Fibroblast of mammary gland (primary cell): ENCODE measurements around the gene CD207.
A peak's percentile ranks its signal among the peaks of the same experiment; 100 is the strongest.

Source experiments
- DNase-seq: peaks from one replicate; pipeline ENCODE4 v3.0.0-alpha.2; 2010; ENCODE audit warnings: low read depth
- H3K4me3 ChIP-seq: 2 replicates; pipeline ENCODE4 v1.5.1; 2011; ENCODE audit warnings: low read depth, mild to moderate bottlenecking, low read length, moderate library complexity; ENCODE audit not compliant: control insufficient read depth
- TF ChIP-seq, protein P1 (sequence below): conservative IDR thresholded peaks from 2 replicates; pipeline ENCODE4 v1.5.1; 2011; ENCODE audit warnings: low read depth, low read length, inconsistent platforms; ENCODE audit not compliant: control insufficient read depth, insufficient read depth

Gene CD207

DNA sequence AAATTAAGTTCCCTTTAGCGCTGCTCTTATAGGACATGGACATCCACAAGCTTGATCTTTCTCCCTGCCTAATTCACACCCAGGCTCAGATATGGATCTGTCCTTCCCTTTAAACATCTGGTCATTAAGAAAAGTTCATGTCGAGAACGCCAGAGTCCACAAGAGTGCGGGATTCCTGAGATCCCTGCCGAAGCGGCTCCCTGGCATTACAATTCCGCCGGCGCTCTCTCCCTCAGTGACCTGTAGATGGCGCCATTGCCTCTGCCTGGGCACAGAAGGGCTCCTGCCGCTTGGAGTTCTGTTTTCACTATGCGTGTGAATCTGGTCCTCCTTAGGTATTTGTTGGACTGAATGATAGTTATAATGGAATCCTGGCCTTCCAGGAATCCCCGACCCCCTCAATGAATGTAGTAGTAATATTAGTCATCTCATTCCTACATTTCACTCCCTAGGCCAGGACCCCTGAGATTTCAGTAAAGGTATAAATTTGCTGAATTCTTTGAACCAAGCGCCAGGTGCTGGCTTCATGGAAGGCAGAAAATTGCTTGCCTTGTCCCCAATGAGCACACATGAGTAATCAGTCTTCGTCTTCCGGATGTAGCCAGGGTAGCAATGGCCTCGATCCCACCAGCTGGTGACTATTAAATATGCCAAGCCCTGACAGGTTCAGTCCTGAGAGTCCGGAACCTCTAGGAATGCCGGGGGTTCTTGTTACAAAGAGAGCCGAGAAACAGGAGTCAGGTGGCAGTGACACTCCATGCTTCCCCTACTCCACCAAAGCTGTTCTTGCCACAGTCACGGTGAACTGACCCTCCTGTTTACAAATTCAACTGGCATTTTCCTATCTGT, 26.4 kb upstream of the CD207 start:
- TF ChIP-seq, protein P1, sequence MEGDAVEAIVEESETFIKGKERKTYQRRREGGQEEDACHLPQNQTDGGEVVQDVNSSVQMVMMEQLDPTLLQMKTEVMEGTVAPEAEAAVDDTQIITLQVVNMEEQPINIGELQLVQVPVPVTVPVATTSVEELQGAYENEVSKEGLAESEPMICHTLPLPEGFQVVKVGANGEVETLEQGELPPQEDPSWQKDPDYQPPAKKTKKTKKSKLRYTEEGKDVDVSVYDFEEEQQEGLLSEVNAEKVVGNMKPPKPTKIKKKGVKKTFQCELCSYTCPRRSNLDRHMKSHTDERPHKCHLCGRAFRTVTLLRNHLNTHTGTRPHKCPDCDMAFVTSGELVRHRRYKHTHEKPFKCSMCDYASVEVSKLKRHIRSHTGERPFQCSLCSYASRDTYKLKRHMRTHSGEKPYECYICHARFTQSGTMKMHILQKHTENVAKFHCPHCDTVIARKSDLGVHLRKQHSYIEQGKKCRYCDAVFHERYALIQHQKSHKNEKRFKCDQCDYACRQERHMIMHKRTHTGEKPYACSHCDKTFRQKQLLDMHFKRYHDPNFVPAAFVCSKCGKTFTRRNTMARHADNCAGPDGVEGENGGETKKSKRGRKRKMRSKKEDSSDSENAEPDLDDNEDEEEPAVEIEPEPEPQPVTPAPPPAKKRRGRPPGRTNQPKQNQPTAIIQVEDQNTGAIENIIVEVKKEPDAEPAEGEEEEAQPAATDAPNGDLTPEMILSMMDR = peak; percentile 97
- H3K4me3 ChIP-seq = no peak overlapping the region
- peak; percentile 70 for DNase-seq

GRCh38 chr2:70855667-70856066, 20.1 kb upstream of the CD207 start:
- no peak overlapping the region for H3K4me3 ChIP-seq
- peak; percentile 46 for DNase-seq
- TF ChIP-seq, protein P1 = no peak

GRCh38 chr2:70854411-70854810, 18.8 kb upstream of the CD207 start:
- no peak overlapping the region for H3K4me3 ChIP-seq
- no peak for DNase-seq
- TF ChIP-seq, protein P1 = no peak

DNA sequence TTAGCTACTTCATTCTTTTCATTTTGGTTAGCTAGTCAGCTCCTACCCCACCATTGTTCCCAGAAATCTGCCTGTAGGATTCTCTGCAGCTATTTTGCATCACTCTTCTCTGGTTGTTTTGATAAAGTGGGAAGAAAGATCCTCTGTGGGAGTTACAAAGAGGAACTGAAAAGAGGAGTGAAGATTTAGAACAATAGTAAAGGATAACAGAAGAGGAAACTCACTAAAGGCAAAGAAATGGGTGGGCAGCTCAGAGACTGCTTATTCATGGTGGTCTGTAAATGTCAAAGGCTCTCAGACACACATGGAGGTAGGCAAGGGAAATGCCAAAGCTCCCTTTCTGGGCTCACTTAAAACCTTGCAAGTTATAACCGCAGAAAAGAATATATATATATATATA, 17.2 kb upstream of the CD207 start:
- DNase-seq = no peak
- H3K4me3 ChIP-seq = no peak overlapping the region
- TF ChIP-seq, protein P1 = no peak

DNA sequence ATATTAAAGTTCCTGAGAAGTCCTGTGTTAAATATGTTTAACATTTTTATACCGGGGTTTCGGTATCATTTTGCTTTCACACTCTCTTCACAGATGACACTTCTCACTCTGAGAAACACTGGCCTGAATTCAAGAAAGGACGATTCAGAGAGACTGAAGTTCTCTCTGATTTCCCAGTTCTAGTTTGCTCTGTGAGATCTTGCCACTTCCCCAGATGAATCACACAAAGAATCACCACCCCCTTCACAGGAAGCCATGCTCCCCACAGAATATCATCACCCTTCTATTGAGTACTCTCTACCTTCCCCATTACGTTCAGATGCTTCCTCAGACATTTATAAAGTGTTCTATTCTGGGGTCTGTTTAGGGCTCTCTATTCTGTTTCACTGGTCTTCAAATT, 16.1 kb upstream of the CD207 start:
- peak; percentile 14 for DNase-seq
- TF ChIP-seq, protein P1 = no peak
- no peak overlapping the region for H3K4me3 ChIP-seq

- TF ChIP-seq, protein P1 = no peak
- no peak overlapping the region for H3K4me3 ChIP-seq
- peak; percentile 18 for DNase-seq
These were observed 15.3 kb upstream of the CD207 start for GRCh38 chr2:70850925-70851324.

DNA sequence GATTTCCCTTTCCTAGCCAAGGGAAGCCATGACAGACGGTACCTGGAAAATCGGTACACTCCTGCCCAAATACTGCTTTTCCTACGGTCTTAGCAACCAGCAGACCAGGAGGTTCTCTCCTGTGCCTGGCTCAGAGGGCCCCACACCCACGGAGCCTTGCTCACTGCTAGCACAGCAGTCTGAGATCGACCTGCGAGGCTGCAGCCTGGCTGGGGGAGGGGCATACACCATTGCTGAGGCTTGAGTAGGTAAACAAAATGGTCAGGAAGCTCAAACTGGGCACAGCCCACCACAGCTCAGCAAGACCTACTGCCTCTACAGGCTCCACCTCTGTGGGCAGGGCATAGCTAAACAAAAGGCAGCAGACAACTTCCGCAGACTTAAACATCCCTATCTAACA, 6.8 kb upstream of the CD207 start:
- no peak overlapping the region for H3K4me3 ChIP-seq
- DNase-seq = no peak
- TF ChIP-seq, protein P1 = no peak
